HepG2 (cell line): ENCODE data around the gene PLK3. TPM values are rescaled to one million over a fixed set of nuclear protein-coding genes. Genes with fewer than 3 reads are reported as not detected.

Experiments used
- ELF4 ChIP-seq: sonication (generic); formaldehyde crosslinking; IDR thresholded peaks from 2 replicates; pipeline ENCODE4 v1.5.0; 2020; ENCODE audit warnings: missing genetic modification reagents, mild to moderate bottlenecking, moderate library complexity, borderline replicate concordance
- MTA1 ChIP-seq: sonication (generic); formaldehyde crosslinking; IDR thresholded peaks from 2 replicates; pipeline ENCODE4 v1.4.0; 2020; ENCODE audit warnings: missing genetic modification reagents, mild to moderate bottlenecking, borderline replicate concordance
- PHF5A ChIP-seq: IDR thresholded peaks from one replicate; pipeline ENCODE4 v1.6.1; 2018; ENCODE audit warnings: low read depth, missing genetic modification reagents; ENCODE audit not compliant: unreplicated experiment
- RARG ChIP-seq: sonication (generic); formaldehyde crosslinking; IDR thresholded peaks from 2 replicates; pipeline ENCODE4 v1.4.0; 2020; ENCODE audit warnings: low read depth, mild to moderate bottlenecking, missing genetic modification reagents
- SNAI1 ChIP-seq: sonication (generic); formaldehyde crosslinking; IDR thresholded peaks from 2 replicates; pipeline ENCODE4 v1.5.0; 2020; ENCODE audit warnings: mild to moderate bottlenecking, missing genetic modification reagents, borderline replicate concordance
- SRF ChIP-seq: IDR thresholded peaks from 2 replicates; pipeline ENCODE4 v1.6.1; 2011; ENCODE audit warnings: mild to moderate bottlenecking, low read depth, low read length, moderate library complexity
- SYNCRIP ChIP-seq: fragments of 200-400 bp; formaldehyde crosslinking; IDR thresholded peaks from 2 replicates; pipeline ENCODE4 v1.6.1; 2018; ENCODE audit warnings: mild to moderate bottlenecking, low read depth, low read length; ENCODE audit not compliant: insufficient read depth
- ZFP36 ChIP-seq: fragments of 150-350 bp; IDR thresholded peaks from 2 replicates; pipeline ENCODE4 v1.6.1; 2018; ENCODE audit warnings: borderline replicate concordance, low read length, low read depth; ENCODE audit not compliant: partially characterized antibody
- ZNF350 ChIP-seq: sonication (generic); formaldehyde crosslinking; IDR thresholded peaks from 2 replicates; pipeline ENCODE4 v1.4.0; 2020; ENCODE audit warnings: mild to moderate bottlenecking, low read depth, missing genetic modification reagents, borderline replicate concordance
- ZSCAN21 ChIP-seq: sonication (generic); formaldehyde crosslinking; IDR thresholded peaks from 2 replicates; pipeline ENCODE4 v1.8.0; 2022; ENCODE audit warnings: mild to moderate bottlenecking, missing genetic modification reagents, moderate library complexity, borderline replicate concordance
- polyA plus RNA-seq, 8 experiments: library from polyadenylated mRNA; depleted of rRNA in 3 of 8; stranded (reverse) in 7 of 8; unstranded in 1 of 8; fragments of >200 nt; fragmentation: Illumina TruSeq in 4 of 8; extraction: Trizol in 4 of 8; gene quantifications; 2 replicates each; pipeline versions ENCODE4 v1.2.1 to v1.2.3, GENCODE V29; 2011 to 2016; ENCODE audit warnings: low read depth in 4 of 8, missing spikeins in 1 of 8, mixed read lengths in 1 of 8; ENCODE audit not compliant: insufficient read depth in 1 of 8
- total RNA-seq, 5 experiments: library from RNA; depleted of rRNA; stranded (reverse); fragments of >200 nt; fragmentation: Illumina TruSeq; extraction: Trizol; gene quantifications; 2 replicates each; pipeline ENCODE4 v1.2.3, GENCODE V29; 2016; ENCODE audit warnings: low read depth in 1 of 5
- TF ChIP-seq, protein P1 (sequence below): sonication (generic); formaldehyde crosslinking; IDR thresholded peaks from 2 replicates; pipeline ENCODE4 v1.5.1; 2020; ENCODE audit warnings: mild to moderate bottlenecking, missing genetic modification reagents, moderate library complexity
- TF ChIP-seq, protein P2 (sequence below): sonication (generic); formaldehyde crosslinking; IDR thresholded peaks from 2 replicates; pipeline ENCODE4 v1.4.0; 2020; ENCODE audit warnings: missing genetic modification reagents, borderline replicate concordance

Gene PLK3
- total and polyA plus RNA-seq, 2 of the 13 experiments (the other 11 are each of a cell fraction or from before 2014, with no cell fraction given), result 9.8 to 16.9 TPM

DNA sequence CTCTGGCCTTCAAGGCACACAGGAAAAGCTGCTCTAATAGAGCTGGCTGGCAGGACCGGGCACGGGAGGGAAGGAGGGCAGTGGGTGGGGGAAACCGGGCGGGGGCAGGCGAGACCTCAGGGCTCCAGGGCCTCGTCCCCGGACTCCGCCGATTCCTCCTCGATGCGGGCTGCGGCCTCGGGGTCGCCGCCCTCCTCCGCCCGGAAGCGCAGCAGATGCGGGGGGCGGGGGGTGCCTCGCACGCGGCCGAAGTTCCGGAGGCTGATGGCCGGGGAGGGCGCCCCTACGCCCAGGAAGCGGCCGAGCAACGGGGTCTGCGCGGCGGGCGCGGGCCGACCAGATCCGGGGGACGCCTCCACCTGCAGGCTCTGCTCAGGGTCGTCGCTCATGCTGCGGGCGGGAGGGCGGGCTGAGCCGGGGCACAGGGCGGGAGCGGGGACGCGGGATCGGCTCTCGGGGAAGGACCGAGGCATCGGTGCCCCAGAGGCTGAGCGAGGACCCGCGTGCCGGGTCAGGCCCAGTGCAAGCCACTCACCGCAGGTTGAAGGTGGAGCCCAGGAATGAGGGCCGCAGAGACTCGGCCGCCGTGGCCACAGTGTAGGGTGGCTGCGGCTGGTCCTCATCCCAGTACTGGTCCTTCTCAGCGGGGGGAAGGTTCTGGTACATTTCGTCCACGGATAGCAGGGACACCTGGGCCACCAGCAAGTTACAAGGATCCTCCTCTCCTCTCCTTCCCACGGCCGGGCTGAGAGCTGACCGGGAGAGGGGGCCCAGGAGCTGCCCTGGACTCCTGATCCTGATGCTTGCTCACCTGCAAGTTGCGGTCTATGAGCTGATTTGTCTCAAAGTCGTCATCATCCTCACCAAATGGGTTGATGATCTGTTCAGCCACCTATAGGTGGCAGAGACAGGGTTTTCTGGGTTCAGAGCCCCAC is 15.8 kb upstream of the PLK3 start (continued):
- no peak for TF ChIP-seq SYNCRIP
- no peak for TF ChIP-seq ZNF350 (CRISPR knock-in tag)
- TF ChIP-seq, protein P1, sequence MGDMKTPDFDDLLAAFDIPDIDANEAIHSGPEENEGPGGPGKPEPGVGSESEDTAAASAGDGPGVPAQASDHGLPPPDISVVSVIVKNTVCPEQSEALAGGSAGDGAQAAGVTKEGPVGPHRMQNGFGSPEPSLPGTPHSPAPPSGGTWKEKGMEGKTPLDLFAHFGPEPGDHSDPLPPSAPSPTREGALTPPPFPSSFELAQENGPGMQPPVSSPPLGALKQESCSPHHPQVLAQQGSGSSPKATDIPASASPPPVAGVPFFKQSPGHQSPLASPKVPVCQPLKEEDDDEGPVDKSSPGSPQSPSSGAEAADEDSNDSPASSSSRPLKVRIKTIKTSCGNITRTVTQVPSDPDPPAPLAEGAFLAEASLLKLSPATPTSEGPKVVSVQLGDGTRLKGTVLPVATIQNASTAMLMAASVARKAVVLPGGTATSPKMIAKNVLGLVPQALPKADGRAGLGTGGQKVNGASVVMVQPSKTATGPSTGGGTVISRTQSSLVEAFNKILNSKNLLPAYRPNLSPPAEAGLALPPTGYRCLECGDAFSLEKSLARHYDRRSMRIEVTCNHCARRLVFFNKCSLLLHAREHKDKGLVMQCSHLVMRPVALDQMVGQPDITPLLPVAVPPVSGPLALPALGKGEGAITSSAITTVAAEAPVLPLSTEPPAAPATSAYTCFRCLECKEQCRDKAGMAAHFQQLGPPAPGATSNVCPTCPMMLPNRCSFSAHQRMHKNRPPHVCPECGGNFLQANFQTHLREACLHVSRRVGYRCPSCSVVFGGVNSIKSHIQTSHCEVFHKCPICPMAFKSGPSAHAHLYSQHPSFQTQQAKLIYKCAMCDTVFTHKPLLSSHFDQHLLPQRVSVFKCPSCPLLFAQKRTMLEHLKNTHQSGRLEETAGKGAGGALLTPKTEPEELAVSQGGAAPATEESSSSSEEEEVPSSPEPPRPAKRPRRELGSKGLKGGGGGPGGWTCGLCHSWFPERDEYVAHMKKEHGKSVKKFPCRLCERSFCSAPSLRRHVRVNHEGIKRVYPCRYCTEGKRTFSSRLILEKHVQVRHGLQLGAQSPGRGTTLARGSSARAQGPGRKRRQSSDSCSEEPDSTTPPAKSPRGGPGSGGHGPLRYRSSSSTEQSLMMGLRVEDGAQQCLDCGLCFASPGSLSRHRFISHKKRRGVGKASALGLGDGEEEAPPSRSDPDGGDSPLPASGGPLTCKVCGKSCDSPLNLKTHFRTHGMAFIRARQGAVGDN (CRISPR knock-in tag), result peak; percentile 97
- TF ChIP-seq ELF4 (CRISPR knock-in tag), result no peak
- TF ChIP-seq RARG (CRISPR knock-in tag), result no peak
- no peak for TF ChIP-seq SRF
- TF ChIP-seq ZSCAN21 (CRISPR knock-in tag), result peak; percentile 70; the same call in 1 of the 2 replicates
- TF ChIP-seq, protein P2, sequence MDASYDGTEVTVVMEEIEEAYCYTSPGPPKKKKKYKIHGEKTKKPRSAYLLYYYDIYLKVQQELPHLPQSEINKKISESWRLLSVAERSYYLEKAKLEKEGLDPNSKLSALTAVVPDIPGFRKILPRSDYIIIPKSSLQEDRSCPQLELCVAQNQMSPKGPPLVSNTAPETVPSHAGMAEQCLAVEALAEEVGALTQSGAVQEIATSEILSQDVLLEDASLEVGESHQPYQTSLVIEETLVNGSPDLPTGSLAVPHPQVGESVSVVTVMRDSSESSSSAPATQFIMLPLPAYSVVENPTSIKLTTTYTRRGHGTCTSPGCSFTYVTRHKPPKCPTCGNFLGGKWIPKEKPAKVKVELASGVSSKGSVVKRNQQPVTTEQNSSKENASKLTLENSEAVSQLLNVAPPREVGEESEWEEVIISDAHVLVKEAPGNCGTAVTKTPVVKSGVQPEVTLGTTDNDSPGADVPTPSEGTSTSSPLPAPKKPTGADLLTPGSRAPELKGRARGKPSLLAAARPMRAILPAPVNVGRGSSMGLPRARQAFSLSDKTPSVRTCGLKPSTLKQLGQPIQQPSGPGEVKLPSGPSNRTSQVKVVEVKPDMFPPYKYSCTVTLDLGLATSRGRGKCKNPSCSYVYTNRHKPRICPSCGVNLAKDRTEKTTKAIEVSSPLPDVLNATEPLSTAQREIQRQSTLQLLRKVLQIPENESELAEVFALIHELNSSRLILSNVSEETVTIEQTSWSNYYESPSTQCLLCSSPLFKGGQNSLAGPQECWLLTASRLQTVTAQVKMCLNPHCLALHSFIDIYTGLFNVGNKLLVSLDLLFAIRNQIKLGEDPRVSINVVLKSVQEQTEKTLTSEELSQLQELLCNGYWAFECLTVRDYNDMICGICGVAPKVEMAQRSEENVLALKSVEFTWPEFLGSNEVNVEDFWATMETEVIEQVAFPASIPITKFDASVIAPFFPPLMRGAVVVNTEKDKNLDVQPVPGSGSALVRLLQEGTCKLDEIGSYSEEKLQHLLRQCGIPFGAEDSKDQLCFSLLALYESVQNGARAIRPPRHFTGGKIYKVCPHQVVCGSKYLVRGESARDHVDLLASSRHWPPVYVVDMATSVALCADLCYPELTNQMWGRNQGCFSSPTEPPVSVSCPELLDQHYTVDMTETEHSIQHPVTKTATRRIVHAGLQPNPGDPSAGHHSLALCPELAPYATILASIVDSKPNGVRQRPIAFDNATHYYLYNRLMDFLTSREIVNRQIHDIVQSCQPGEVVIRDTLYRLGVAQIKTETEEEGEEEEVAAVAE (CRISPR knock-in tag), result no peak
- no peak for TF ChIP-seq ZFP36
- peak; percentile 42; the same call in 1 of the 2 replicates for TF ChIP-seq MTA1 (CRISPR knock-in tag)
- TF ChIP-seq SNAI1 (CRISPR knock-in tag), result no peak; the same call in 1 of the 2 replicates
- TF ChIP-seq PHF5A, result no peak
